GM10266 (cell line): ENCODE results near the gene IFIT1.
"Not testable (repeated sequence)": the region's sequence is repeated elsewhere in the genome, so short reads cannot be mapped to it uniquely, and the experiment has no call there.

Source experiments
- DNase-seq: peaks from one replicate; pipeline ENCODE4 v3.0.0; 2012; ENCODE audit errors: extremely low spot score
- CTCF ChIP-seq: IDR thresholded peaks from 2 replicates; pipeline ENCODE4 v1.5.1; 2012; ENCODE audit warnings: mild to moderate bottlenecking, low read depth; ENCODE audit not compliant: control insufficient read depth, insufficient read depth; ENCODE audit errors: missing control alignments

The IFIT1 gene

DNA sequence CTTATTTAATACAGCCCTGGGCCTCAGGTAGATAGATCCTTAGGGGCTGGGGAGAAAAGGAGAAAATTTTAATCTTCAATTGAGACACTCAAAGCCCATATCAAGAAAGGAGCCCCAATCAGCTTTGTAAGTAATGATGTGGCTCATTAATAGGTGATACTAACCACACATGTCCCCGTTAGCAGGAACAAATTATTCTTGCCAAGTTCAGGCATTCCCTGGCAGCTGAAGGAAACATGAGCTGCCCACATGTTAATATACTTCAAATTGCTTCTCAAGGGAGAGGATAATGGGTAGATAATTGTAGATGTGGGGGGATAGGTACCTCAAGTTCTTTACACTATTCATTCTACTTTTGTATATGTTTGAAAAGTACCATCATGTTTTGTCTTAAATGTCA lies 36.5 kb downstream of the IFIT1 start:
- DNase-seq: no peak
- no peak for TF ChIP-seq CTCF

GRCh38 chr10:89431977-89432376 lies 39.6 kb downstream of the IFIT1 start:
- no peak for DNase-seq
- no peak for TF ChIP-seq CTCF

GRCh38 chr10:89438525-89438924 lies 46.1 kb downstream of the IFIT1 start:
- TF ChIP-seq CTCF: no peak
- no peak for DNase-seq

- no peak for TF ChIP-seq CTCF
- no peak for DNase-seq
These were observed 48.0 kb downstream of the IFIT1 start for GRCh38 chr10:89440226-89441009.

DNA sequence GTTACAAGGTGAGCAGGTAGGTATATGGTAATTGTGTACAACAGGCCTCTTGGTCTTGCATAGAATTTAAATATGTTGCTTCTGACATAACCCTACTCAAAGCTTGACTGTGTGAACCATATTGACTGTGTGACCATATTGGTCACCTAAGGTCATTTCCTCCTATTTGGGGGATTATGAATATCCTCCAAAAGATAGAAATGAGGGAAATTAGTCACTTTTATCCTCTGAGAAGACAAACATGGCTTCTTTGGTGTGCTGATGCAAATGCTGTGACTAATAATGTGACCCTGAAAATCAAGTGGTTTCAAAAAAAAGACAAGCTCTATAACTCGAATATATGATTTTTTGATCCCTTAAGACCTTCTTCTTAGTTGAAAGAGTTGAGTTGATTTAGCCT lies 49.9 kb downstream of the IFIT1 start:
- no peak for TF ChIP-seq CTCF

DNA sequence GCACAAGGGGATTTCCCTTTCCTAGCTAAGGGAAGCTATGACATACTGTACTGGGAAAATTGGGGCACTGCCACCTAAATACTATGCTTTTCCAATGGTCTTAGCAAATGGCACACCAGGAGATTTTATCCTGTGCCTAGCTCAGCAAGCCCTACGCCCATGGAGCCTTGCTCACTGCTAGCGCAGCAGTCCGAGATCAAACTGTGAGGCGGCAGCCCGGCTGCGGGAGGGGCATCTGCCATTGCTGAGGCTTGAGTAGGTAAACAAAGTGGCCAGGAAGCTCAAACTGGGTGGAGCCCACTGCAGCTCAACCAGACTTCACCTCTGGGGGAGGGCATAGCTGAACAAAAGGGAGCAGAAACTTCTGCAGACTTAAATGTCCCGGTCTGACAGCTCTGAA lies 52.4 kb downstream of the IFIT1 start:
- not testable (repeated sequence) for DNase-seq

More for the DNA sequence above, 49.9 kb downstream of the IFIT1 start:
- DNase-seq: no peak

- no peak for DNase-seq
- TF ChIP-seq CTCF: no peak
These were observed 58.5 kb downstream of the IFIT1 start for GRCh38 chr10:89450901-89451300.

- TF ChIP-seq CTCF: no peak
- no peak for DNase-seq
These were observed 59.8 kb downstream of the IFIT1 start for GRCh38 chr10:89452193-89452592.
